ENCODE data around the gene FKBP2. TPM values are rescaled to one million over a fixed set of nuclear protein-coding genes. Genes with fewer than 3 reads are reported as not detected.

The FKBP2 gene
- total and polyA plus RNA-seq, 2 experiments from 2014 or later = 57.7 to 349 TPM

DNA sequence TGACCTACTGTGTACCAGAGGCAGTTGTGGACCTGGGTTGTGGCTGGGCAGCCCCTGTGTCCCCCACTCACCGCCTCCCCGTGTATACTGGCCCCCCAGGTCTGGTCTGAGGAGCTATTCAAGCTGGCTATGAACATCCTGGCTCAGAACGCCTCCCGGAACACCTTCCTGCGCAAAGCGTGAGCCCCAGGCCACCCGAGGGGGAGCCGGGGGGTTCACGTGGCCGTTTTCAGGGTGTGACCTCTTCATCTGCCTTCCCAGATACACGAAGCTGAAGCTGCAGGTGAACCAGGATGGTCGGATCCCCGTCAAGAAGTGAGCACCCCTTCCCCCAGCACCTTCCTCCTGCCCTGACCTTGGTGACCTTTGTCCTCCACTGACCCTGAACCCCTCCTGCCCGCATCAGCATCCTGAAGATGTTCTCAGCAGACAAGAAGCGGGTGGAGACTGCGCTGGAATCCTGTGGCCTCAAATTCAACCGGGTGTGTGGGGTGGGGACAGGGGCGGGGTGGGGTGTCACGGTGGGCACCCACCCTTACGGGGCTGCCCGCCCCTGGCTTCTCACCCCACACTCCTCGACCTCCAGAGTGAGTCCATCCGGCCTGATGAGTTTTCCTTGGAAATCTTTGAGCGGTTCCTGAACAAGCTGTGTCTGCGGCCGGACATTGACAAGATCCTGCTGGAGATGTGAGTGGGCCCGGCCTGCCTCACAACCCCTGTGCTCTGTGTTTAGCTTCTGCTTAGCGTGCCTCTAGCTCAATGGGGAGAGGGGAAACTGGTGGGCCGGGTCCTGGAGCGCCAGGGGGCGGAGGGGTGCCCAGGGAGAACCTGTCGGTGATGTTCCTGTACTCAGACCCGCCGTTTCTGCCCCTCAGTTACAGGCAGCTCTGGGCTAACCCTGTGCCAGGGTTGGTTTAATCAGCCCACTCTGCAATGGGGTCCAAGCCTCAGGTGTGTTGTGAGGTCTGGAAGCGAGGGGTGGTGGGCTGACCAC lies 14.5 kb downstream of the FKBP2 start:
- H3K36me3 ChIP-seq (replicated peaks; ENCODE audit: insufficient read depth, low read depth) = no peaks in the 10 kb centered on the region

DNA sequence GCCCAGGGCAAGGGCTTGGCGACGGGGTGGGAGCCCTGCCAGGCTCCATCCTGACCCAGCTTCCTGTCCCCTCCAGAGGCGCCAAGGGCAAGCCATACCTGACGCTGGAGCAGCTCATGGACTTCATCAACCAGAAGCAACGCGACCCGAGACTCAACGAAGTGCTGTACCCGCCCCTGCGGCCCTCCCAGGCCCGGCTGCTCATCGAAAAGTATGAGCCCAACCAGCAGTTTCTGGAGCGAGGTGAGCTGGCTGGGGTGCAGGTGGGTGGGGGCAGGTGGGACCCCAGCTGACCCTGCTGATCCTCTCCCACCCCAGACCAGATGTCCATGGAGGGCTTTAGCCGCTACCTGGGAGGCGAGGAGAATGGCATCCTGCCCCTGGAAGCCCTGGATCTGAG lies 15.4 kb downstream of the FKBP2 start:
- WGBS (ENCODE audit: low lambda C conversion rate, missing lambda C conversion rate) = 96% methylated on average over 15 of the region's 15 CpGs
- Histone ChIP-seq H3K36me3 (replicated peaks; ENCODE audit: insufficient read depth, low read depth) (no peaks in the 10 kb centered on the region), H4K20me1 (ENCODE audit: insufficient read depth, poor library complexity, severe bottlenecking) (peaks cover 5% of the 10 kb centered on the region), H3K79me2 (peaks cover 16% of the 10 kb centered on the region), H2AFZ (no peak overlapping the region), H3K4me3 (no peak overlapping the region), H3K9me3 (ENCODE audit: low read depth) (no peaks in the 10 kb centered on the region), H3K9me2 (replicated peaks; ENCODE audit: insufficient read depth) (no peaks in the 10 kb centered on the region), H3K27ac (no peak overlapping the region), H3K4me1 (ENCODE audit: insufficient read depth) (peaks cover 5% of the 10 kb centered on the region), H3K4me2 (no peak overlapping the region), H3K27me3 (no peaks in the 10 kb centered on the region)
- TF ChIP-seq EZH2phosphoT487 (IDR thresholded peaks at IDR 0.05; ENCODE audit: low read depth, severe bottlenecking, unreplicated experiment) (no peak), EZH2 (IDR thresholded peaks at IDR 0.05; ENCODE audit: borderline replicate concordance) (no peak)
- TF ChIP-seq, protein P1, sequence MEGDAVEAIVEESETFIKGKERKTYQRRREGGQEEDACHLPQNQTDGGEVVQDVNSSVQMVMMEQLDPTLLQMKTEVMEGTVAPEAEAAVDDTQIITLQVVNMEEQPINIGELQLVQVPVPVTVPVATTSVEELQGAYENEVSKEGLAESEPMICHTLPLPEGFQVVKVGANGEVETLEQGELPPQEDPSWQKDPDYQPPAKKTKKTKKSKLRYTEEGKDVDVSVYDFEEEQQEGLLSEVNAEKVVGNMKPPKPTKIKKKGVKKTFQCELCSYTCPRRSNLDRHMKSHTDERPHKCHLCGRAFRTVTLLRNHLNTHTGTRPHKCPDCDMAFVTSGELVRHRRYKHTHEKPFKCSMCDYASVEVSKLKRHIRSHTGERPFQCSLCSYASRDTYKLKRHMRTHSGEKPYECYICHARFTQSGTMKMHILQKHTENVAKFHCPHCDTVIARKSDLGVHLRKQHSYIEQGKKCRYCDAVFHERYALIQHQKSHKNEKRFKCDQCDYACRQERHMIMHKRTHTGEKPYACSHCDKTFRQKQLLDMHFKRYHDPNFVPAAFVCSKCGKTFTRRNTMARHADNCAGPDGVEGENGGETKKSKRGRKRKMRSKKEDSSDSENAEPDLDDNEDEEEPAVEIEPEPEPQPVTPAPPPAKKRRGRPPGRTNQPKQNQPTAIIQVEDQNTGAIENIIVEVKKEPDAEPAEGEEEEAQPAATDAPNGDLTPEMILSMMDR (IDR thresholded peaks at IDR 0.05; ENCODE audit: poor library complexity) = no peak
- DNase-seq (ENCODE audit: low spot score) = no peak

More for the DNA sequence above, 14.5 kb downstream of the FKBP2 start:
- TF ChIP-seq EZH2phosphoT487 (IDR thresholded peaks at IDR 0.05; ENCODE audit: low read depth, severe bottlenecking, unreplicated experiment) = no peak
- no peak for TF ChIP-seq EZH2 (IDR thresholded peaks at IDR 0.05; ENCODE audit: borderline replicate concordance)
- TF ChIP-seq, protein P1 (IDR thresholded peaks at IDR 0.05; ENCODE audit: poor library complexity) = no peak
- Histone ChIP-seq H3K4me2 (no peak overlapping the region), H4K20me1 (ENCODE audit: insufficient read depth, poor library complexity, severe bottlenecking) (peaks cover 5% of the 10 kb centered on the region), H2AFZ (no peak overlapping the region), H3K27me3 (no peaks in the 10 kb centered on the region), H3K9me3 (ENCODE audit: low read depth) (no peaks in the 10 kb centered on the region), H3K4me1 (ENCODE audit: insufficient read depth) (peaks cover 10% of the 10 kb centered on the region), H3K27ac (no peak overlapping the region), H3K79me2 (peaks cover 16% of the 10 kb centered on the region), H3K4me3 (no peak overlapping the region), H3K9me2 (replicated peaks; ENCODE audit: insufficient read depth) (no peaks in the 10 kb centered on the region)
- DNase-seq (ENCODE audit: low spot score) = no peak
- 95% methylated on average over 29 of the region's 35 CpGs for WGBS (ENCODE audit: low lambda C conversion rate, missing lambda C conversion rate)

DNA sequence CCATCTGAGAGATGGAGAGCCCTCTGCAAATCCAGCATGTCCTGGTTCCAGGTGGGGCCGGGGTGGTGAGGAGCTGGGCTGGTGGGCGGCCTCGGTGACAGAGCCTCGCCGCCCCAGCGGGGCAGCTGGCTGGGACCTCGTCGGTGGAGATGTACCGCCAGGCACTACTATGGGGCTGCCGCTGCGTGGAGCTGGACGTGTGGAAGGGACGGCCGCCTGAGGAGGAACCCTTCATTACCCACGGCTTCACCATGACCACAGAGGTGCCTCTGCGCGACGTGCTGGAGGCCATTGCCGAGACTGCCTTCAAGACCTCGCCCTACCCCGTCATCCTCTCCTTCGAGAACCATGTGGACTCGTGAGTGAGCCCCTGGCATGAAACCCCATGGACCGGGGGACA lies 17.5 kb downstream of the FKBP2 start:
- no peak overlapping the region for H3K27ac ChIP-seq
- no peaks in the 10 kb centered on the region for H3K4me1 ChIP-seq (ENCODE audit: insufficient read depth)
- H3K9me2 ChIP-seq (replicated peaks; ENCODE audit: insufficient read depth) = no peaks in the 10 kb centered on the region
- H3K4me2 ChIP-seq = no peak overlapping the region
- no peaks in the 10 kb centered on the region for H3K9me3 ChIP-seq (ENCODE audit: low read depth)
- H3K36me3 ChIP-seq (replicated peaks; ENCODE audit: insufficient read depth, low read depth) = no peaks in the 10 kb centered on the region
- 93% methylated on average over 21 of the region's 24 CpGs for WGBS (ENCODE audit: low lambda C conversion rate, missing lambda C conversion rate)
- no peak for DNase-seq (ENCODE audit: low spot score)
- no peak for TF ChIP-seq EZH2 (IDR thresholded peaks at IDR 0.05; ENCODE audit: borderline replicate concordance)
- H4K20me1 ChIP-seq (ENCODE audit: insufficient read depth, poor library complexity, severe bottlenecking) = no peaks in the 10 kb centered on the region
- no peak overlapping the region for H3K4me3 ChIP-seq
- H3K27me3 ChIP-seq = no peaks in the 10 kb centered on the region
- H3K79me2 ChIP-seq = no peaks in the 10 kb centered on the region
- H2AFZ ChIP-seq = no peak overlapping the region

DNA sequence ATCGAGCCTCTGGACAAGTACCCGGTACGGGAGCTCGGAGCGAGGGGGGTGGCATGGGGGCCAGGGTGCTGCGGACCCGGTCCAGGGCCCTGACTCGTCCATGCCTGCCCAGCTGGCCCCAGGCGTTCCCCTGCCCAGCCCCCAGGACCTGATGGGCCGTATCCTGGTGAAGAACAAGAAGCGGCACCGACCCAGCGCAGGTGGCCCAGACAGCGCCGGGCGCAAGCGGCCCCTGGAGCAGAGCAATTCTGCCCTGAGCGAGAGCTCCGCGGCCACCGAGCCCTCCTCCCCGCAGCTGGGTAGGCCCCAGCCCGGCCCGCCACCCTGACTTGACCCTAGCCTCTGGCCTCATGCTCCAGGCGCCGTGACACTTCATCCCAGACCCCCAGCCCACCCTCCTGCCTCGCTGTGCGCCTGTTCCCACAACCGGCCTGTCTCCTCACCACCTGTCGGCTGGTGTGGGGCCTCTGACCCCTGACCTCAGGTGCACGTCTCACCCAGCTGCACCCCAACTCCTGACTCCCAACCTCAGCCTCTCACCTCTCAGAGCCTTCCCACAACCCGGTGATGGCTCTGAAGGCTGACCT lies 18.1 kb downstream of the FKBP2 start:
- no peak overlapping the region for H3K4me3 ChIP-seq
- no peaks in the 10 kb centered on the region for H3K4me1 ChIP-seq (ENCODE audit: insufficient read depth)
- no peak overlapping the region for H2AFZ ChIP-seq
- H3K36me3 ChIP-seq (replicated peaks; ENCODE audit: insufficient read depth, low read depth) = no peaks in the 10 kb centered on the region
- 98% methylated on average over 25 of the region's 32 CpGs for WGBS (ENCODE audit: low lambda C conversion rate, missing lambda C conversion rate)
- H3K9me2 ChIP-seq (replicated peaks; ENCODE audit: insufficient read depth) = no peaks in the 10 kb centered on the region
- H3K4me2 ChIP-seq = no peak overlapping the region
- H3K9me3 ChIP-seq (ENCODE audit: low read depth) = no peaks in the 10 kb centered on the region
- no peaks in the 10 kb centered on the region for H3K79me2 ChIP-seq
- DNase-seq (ENCODE audit: low spot score) = no peak
- TF ChIP-seq EZH2phosphoT487 (IDR thresholded peaks at IDR 0.05; ENCODE audit: low read depth, severe bottlenecking, unreplicated experiment) = no peak
- TF ChIP-seq, protein P1 (IDR thresholded peaks at IDR 0.05; ENCODE audit: poor library complexity) = no peak
- H3K27me3 ChIP-seq = no peaks in the 10 kb centered on the region
- H4K20me1 ChIP-seq (ENCODE audit: insufficient read depth, poor library complexity, severe bottlenecking) = no peaks in the 10 kb centered on the region
- no peak overlapping the region for H3K27ac ChIP-seq

All from hepatocyte (in vitro differentiated cells).